Parathyroid adenoma (tissue), 2 donors: ENCODE results near the gene ARHGAP33.

Experiments used
- H2AFZ ChIP-seq: fragments of 300-600 bp; sonication (generic); one replicate; pipeline ENCODE4 v1.7.0; 2017; ENCODE audit warnings: antibody characterized with exemption, mild to moderate bottlenecking
- H3K27ac ChIP-seq: fragments of 300-600 bp; sonication (generic); one replicate; pipeline ENCODE4 v1.7.0; 2017
- H3K27me3 ChIP-seq: fragments of 300-600 bp; sonication (generic); one replicate; pipeline ENCODE4 v1.7.0; 2017; ENCODE audit warnings: low read length; ENCODE audit not compliant: control insufficient read depth, insufficient read depth
- H3K36me3 ChIP-seq: fragments of 300-600 bp; sonication (generic); one replicate; pipeline ENCODE4 v1.7.0; 2017; ENCODE audit warnings: low read length; ENCODE audit not compliant: control insufficient read depth, insufficient read depth
- H3K4me1 ChIP-seq: fragments of 300-600 bp; sonication (generic); one replicate; pipeline ENCODE4 v1.7.0; 2017; ENCODE audit warnings: control low read depth
- H3K4me2 ChIP-seq: fragments of 300-600 bp; sonication (generic); one replicate; pipeline ENCODE4 v1.7.0; 2017; ENCODE audit warnings: low read length
- H3K4me3 ChIP-seq: fragments of 300-600 bp; sonication (generic); one replicate; pipeline ENCODE4 v1.7.0; 2017; ENCODE audit warnings: low read depth, low read length
- H3K79me2 ChIP-seq: fragments of 300-600 bp; sonication (generic); one replicate; pipeline ENCODE4 v1.7.0; 2017; ENCODE audit warnings: control low read depth
- H3K9ac ChIP-seq: fragments of 300-600 bp; sonication (generic); one replicate; pipeline ENCODE4 v1.7.0; 2017; ENCODE audit warnings: mild to moderate bottlenecking
- H3K9me3 ChIP-seq: fragments of 300-600 bp; sonication (generic); one replicate; pipeline ENCODE4 v1.7.0; 2017; ENCODE audit warnings: low read length; ENCODE audit not compliant: control insufficient read depth
- TF ChIP-seq, protein P1 (sequence below): fragments of 300-600 bp; sonication (generic); IDR thresholded peaks from one replicate; pipeline ENCODE4 v1.7.0; 2017; ENCODE audit warnings: antibody characterized with exemption, mild to moderate bottlenecking
- donor health status: primary hyperparathyroidism.

Gene ARHGAP33

DNA sequence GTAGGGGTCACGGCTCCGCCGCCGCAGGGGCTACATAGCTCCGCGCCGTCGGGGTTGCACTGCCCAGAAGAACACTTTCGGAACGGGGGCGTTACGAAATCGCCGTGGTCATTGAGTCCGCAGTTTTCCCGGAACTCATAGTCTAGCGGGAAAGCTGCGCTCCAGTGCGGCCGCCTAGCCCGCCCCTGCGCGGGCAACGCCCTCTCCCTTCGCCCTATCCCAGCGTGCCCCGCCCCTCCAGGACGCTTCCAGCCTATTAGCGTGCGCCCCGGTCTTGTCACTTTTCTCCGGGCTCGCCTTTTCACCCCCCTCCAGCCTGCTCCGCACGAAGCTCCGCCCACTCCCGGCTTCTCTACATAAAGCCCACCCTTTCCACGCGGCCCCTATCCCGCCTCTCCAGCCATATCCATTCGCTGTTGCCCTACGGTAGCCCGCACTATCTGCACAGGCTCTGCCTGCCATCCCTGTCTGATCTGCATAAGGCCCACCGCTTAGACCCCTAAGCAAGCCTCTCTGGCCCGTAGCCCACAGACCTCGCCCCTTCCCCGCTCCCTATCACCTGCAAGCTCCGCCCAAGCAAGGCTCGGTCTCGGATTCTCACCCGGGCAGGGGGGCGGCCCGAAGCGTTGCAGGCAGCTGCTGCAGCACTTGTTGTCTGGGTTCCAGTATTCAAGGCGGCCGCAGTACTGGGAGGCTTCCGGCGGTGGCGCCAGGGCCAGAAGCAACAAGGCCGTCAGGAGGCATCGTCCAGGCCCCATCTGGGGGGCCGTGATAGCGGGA, 34.8 kb upstream of the ARHGAP33 start:
- H3K4me2 ChIP-seq, result peak overlapping the region; percentile 96
- H3K9ac ChIP-seq, result no peak overlapping the region
- H3K27ac ChIP-seq, result peak overlapping the region; percentile 72
- peaks cover 8% of the 10 kb centered on the region for H3K4me1 ChIP-seq
- TF ChIP-seq, protein P1, sequence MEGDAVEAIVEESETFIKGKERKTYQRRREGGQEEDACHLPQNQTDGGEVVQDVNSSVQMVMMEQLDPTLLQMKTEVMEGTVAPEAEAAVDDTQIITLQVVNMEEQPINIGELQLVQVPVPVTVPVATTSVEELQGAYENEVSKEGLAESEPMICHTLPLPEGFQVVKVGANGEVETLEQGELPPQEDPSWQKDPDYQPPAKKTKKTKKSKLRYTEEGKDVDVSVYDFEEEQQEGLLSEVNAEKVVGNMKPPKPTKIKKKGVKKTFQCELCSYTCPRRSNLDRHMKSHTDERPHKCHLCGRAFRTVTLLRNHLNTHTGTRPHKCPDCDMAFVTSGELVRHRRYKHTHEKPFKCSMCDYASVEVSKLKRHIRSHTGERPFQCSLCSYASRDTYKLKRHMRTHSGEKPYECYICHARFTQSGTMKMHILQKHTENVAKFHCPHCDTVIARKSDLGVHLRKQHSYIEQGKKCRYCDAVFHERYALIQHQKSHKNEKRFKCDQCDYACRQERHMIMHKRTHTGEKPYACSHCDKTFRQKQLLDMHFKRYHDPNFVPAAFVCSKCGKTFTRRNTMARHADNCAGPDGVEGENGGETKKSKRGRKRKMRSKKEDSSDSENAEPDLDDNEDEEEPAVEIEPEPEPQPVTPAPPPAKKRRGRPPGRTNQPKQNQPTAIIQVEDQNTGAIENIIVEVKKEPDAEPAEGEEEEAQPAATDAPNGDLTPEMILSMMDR, result peak; percentile 5
- H3K27me3 ChIP-seq, result no peaks in the 10 kb centered on the region
- peak overlapping the region; percentile 89 for H2AFZ ChIP-seq
- H3K4me3 ChIP-seq, result peak overlapping the region; percentile 70
- H3K9me3 ChIP-seq, result no peaks in the 10 kb centered on the region
- no peaks in the 10 kb centered on the region for H3K36me3 ChIP-seq
- no peaks in the 10 kb centered on the region for H3K79me2 ChIP-seq

- Histone ChIP-seq H3K4me2 (peak overlapping the region; percentile 96), H3K79me2 (no peaks in the 10 kb centered on the region), H2AFZ (peak overlapping the region; percentile 89), H3K4me1 (peaks cover 8% of the 10 kb centered on the region), H3K9me3 (no peaks in the 10 kb centered on the region), H3K9ac (no peak overlapping the region), H3K36me3 (no peaks in the 10 kb centered on the region), H3K4me3 (peak overlapping the region; percentile 62), H3K27ac (peak overlapping the region; percentile 72), H3K27me3 (no peaks in the 10 kb centered on the region)
- TF ChIP-seq, protein P1, result no peak
These were observed 34.2 kb upstream of the ARHGAP33 start for GRCh38 chr19:35741203-35741515.

GRCh38 chr19:35742121-35742724, 33.1 kb upstream of the ARHGAP33 start, which contains the start of gene IGFLR1:
TSS of gene IGFLR1 (minus strand) at chr19:35742452. CDS start at chr19:35741180, 1,272 bp downstream.
- TF ChIP-seq, protein P1, result no peak
- no peak within 1 kb of the TSS for H3K4me3 ChIP-seq
- no peak within 1 kb of the TSS for H3K27ac ChIP-seq
- H3K27me3 ChIP-seq, result no peaks in the 10 kb centered on the region
- no peak within 1 kb of the TSS for H3K9ac ChIP-seq
- peaks cover 8% of the 10 kb centered on the region for H3K4me1 ChIP-seq
- no peak within 1 kb of the TSS for H2AFZ ChIP-seq
- H3K79me2 ChIP-seq, result no peaks in the 10 kb centered on the region
- no peaks in the 10 kb centered on the region for H3K36me3 ChIP-seq
- H3K9me3 ChIP-seq, result no peaks in the 10 kb centered on the region
- no peak within 1 kb of the TSS for H3K4me2 ChIP-seq

GRCh38 chr19:35743640-35744429, 31.5 kb upstream of the ARHGAP33 start:
- Histone ChIP-seq H3K4me3 (no peak overlapping the region), H3K36me3 (no peaks in the 10 kb centered on the region), H3K9ac (no peak overlapping the region), H3K4me1 (peaks cover 8% of the 10 kb centered on the region), H3K4me2 (peak overlapping the region; percentile 86), H2AFZ (no peak overlapping the region), H3K27ac (no peak overlapping the region), H3K9me3 (no peaks in the 10 kb centered on the region), H3K27me3 (no peaks in the 10 kb centered on the region), H3K79me2 (no peaks in the 10 kb centered on the region)
- TF ChIP-seq, protein P1, result no peak
